HUES6 (cell line): ENCODE results near the gene GNLY.
A peak's percentile ranks its signal among the peaks of the same experiment; 100 is the strongest.

Experiments used
- H3K27ac ChIP-seq: 2 replicates; pipeline ENCODE4 v1.7.0; 2013; ENCODE audit warnings: low read depth, mild to moderate bottlenecking, low read length, inconsistent platforms
- H3K27me3 ChIP-seq: 2 replicates; pipeline ENCODE4 v1.6.1; 2013; ENCODE audit warnings: low read length; ENCODE audit not compliant: control insufficient read depth, insufficient read depth
- H3K36me3 ChIP-seq: 2 replicates; pipeline ENCODE4 v1.6.1; 2013; ENCODE audit warnings: low read length; ENCODE audit not compliant: control insufficient read depth, insufficient read depth
- H3K4me1 ChIP-seq: 2 replicates; pipeline ENCODE4 v1.6.1; 2013; ENCODE audit warnings: low read length; ENCODE audit not compliant: control insufficient read depth, insufficient read depth
- H3K4me3 ChIP-seq: 2 replicates; pipeline ENCODE4 v1.5.1; 2013; ENCODE audit warnings: low read depth, low read length
- H3K9ac ChIP-seq: one replicate; pipeline ENCODE4 v1.6.1; 2013; ENCODE audit warnings: mild to moderate bottlenecking, low read length
- H3K9me3 ChIP-seq: 2 replicates; pipeline ENCODE4 v1.6.1; 2013; ENCODE audit warnings: low read depth, low read length; ENCODE audit not compliant: control insufficient read depth, insufficient read depth

The GNLY gene

GRCh38 chr2:85690932-85691331 is 3.2 kb upstream of the GNLY start:
- Histone ChIP-seq H3K27ac (no peak overlapping the region), H3K4me3 (no peak overlapping the region), H3K36me3 (no peaks in the 10 kb centered on the region), H3K27me3 (no peaks in the 10 kb centered on the region), H3K9me3 (no peaks in the 10 kb centered on the region), H3K4me1 (peaks cover 4% of the 10 kb centered on the region; the same call in 1 of the 2 replicates), H3K9ac (no peak overlapping the region)

GRCh38 chr2:85692039-85692645 is 2.0 kb upstream of the GNLY start:
- Histone ChIP-seq H3K4me1 (peaks cover 4% of the 10 kb centered on the region; the same call in 1 of the 2 replicates), H3K27me3 (no peaks in the 10 kb centered on the region), H3K36me3 (no peaks in the 10 kb centered on the region), H3K4me3 (no peak overlapping the region), H3K27ac (no peak overlapping the region), H3K9ac (no peak overlapping the region), H3K9me3 (no peaks in the 10 kb centered on the region)

DNA sequence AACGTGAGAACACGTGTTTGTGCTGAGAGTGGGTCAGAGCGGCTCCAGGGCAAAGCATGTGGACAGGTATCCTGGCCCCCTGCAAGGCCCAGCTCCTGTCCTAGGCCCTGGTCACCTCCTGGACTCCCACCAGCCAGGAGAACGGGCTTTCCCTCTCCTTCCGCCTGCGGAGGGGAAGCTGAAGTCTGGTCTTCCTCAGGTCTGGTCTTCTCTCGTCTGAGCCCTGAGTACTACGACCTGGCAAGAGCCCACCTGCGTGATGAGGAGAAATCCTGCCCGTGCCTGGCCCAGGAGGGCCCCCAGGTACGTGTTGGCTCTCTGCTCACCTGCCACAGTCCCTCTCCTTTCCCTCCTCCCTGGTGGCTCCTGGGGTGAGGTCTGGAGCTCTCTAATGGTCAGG is 963 bp downstream of the GNLY start:
- H3K27ac ChIP-seq = no peak overlapping the region
- H3K36me3 ChIP-seq = no peaks in the 10 kb centered on the region
- no peaks in the 10 kb centered on the region for H3K9me3 ChIP-seq
- H3K9ac ChIP-seq = no peak overlapping the region
- peaks cover 8% of the 10 kb centered on the region; the same call in 1 of the 2 replicates for H3K4me1 ChIP-seq
- no peaks in the 10 kb centered on the region for H3K27me3 ChIP-seq
- H3K4me3 ChIP-seq = no peak overlapping the region

DNA sequence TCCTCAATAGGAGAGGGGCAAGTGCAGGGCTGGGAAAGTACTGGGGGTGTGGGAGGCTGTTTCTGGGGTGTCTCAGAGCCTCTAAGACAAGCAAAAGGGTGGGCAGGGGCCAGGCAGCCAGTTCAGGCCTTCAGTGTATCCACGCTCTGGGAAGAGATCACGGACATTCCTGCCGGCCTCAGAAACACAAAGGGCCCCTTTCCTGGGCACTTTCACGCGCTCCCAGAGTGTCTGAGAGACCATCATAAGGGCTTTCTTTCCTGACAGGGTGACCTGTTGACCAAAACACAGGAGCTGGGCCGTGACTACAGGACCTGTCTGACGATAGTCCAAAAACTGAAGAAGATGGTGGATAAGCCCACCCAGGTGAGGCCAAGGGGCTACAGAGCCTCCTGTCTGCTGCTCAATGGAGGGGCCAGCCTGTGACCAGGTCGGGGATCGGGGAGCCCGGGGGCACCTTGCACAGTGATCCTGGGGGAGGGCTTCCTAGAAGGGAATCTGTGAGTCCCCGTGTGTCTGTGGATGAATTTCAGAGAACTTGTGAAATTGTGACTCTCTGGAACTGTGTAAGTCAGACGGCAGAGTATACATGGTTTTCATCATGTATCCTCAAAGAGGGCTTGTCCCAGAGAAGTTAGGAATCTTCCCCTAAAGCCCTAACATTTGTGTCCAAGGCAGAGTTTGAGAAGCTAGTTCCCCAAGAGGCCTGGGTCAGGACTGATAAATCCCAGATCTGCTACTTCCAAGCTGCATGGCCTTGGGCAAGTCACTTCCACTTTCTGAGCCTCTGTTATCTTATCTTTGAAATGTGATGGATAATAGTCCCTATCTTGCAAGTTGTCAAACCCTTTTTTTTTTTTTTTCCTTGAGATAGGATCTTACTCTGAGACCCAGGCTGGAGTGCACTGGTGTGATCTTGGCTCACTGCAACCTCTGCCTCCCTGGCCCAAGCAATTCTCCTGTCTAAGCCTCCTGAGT is 1.8 kb downstream of the GNLY start:
- no peaks in the 10 kb centered on the region for H3K9me3 ChIP-seq
- no peak overlapping the region for H3K4me3 ChIP-seq
- H3K4me1 ChIP-seq = peaks cover 10% of the 10 kb centered on the region
- H3K27me3 ChIP-seq = no peaks in the 10 kb centered on the region
- H3K9ac ChIP-seq = no peak overlapping the region
- no peak overlapping the region for H3K27ac ChIP-seq
- no peaks in the 10 kb centered on the region for H3K36me3 ChIP-seq

DNA sequence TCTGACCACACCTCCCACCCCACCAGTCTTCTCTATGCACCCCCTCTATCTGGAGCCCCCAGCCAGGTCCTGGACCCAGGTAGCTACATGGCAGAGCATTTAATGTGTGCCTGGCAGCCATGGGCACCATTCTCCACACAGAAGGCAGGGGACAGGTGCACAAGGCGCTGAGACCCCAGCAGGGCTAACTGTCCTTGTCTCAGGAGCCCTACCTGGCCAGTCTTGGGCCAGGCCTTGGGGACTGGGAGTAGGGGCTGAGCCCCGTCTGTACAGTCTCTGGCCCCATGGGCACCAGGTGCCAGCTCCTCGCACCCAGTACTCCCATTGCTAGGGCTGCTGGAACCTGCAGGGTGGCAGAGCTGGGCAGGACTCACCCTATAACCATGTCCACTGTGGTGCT is 2.9 kb downstream of the GNLY start:
- Histone ChIP-seq H3K27ac (no peak overlapping the region), H3K9ac (no peak overlapping the region), H3K36me3 (no peaks in the 10 kb centered on the region), H3K4me1 (peaks cover 19% of the 10 kb centered on the region), H3K27me3 (no peaks in the 10 kb centered on the region), H3K4me3 (no peak overlapping the region), H3K9me3 (no peaks in the 10 kb centered on the region)

DNA sequence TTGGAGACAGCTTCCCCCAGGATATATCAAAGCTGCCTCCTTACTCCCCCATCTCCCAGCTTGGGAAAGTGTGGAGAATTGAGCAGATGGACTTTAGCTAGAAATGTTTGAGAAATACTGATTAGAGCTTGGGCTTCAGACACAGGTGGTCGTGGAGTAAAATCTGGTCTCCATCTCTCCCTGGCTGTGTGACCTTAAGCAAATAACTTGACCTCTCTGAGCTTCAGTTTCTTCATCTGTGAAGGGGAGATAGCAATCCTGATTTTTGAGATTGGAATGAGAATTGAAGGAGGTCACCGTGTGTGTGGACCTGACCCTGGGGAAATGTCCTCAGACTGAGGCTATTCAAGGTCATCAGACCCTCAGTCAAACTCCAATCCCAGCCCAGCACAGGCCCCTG is 3.6 kb downstream of the GNLY start:
- Histone ChIP-seq H3K4me3 (no peak overlapping the region), H3K27me3 (no peaks in the 10 kb centered on the region), H3K9ac (no peak overlapping the region), H3K4me1 (peaks cover 26% of the 10 kb centered on the region), H3K36me3 (no peaks in the 10 kb centered on the region), H3K27ac (no peak overlapping the region), H3K9me3 (no peaks in the 10 kb centered on the region)

DNA sequence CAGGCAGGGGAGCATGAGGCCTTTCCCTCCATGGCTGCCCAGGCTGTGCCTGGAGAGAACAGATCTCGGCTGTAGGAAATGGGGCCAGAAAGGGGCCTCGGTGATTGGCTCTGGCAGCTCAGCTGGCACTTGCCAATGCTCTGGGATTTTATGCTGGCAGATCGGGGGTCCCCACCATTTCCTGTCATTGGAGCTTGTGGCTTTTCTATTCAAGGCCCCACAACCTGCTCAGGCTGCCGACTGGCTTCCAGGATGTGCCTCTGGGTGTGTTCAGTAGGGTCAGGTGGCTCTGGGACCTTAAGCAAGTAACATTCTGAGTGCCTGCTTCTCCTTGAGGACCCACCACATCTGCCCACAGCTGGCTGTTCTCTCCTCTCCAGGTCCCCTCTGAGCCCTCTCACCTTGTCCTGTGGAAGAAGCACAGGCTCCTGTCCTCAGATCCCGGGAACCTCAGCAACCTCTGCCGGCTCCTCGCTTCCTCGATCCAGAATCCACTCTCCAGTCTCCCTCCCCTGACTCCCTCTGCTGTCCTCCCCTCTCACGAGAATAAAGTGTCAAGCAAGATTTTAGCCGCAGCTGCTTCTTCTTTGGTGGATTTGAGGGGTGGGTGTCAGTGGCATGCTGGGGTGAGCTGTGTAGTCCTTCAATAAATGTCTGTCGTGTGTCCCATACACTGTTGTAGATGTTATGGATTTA is 4.2 kb downstream of the GNLY start:
- no peak overlapping the region for H3K4me3 ChIP-seq
- H3K27me3 ChIP-seq = no peaks in the 10 kb centered on the region
- peaks cover 28% of the 10 kb centered on the region for H3K4me1 ChIP-seq
- no peaks in the 10 kb centered on the region for H3K36me3 ChIP-seq
- no peak overlapping the region for H3K9ac ChIP-seq
- H3K9me3 ChIP-seq = no peaks in the 10 kb centered on the region
- no peak overlapping the region for H3K27ac ChIP-seq

- H3K9ac ChIP-seq = no peak overlapping the region
- H3K4me3 ChIP-seq = no peak overlapping the region
- H3K9me3 ChIP-seq = no peaks in the 10 kb centered on the region
- H3K4me1 ChIP-seq = peaks cover 28% of the 10 kb centered on the region
- H3K27ac ChIP-seq = no peak overlapping the region
- H3K36me3 ChIP-seq = no peaks in the 10 kb centered on the region
- no peaks in the 10 kb centered on the region for H3K27me3 ChIP-seq
These were observed 4.7 kb downstream of the GNLY start for GRCh38 chr2:85698880-85699254.

- Histone ChIP-seq H3K27ac (no peak overlapping the region), H3K4me1 (peaks cover 28% of the 10 kb centered on the region), H3K36me3 (no peaks in the 10 kb centered on the region), H3K4me3 (no peak overlapping the region), H3K9ac (no peak overlapping the region), H3K27me3 (no peaks in the 10 kb centered on the region), H3K9me3 (no peaks in the 10 kb centered on the region)
These were observed 5.2 kb downstream of the GNLY start for GRCh38 chr2:85699325-85699724.

DNA sequence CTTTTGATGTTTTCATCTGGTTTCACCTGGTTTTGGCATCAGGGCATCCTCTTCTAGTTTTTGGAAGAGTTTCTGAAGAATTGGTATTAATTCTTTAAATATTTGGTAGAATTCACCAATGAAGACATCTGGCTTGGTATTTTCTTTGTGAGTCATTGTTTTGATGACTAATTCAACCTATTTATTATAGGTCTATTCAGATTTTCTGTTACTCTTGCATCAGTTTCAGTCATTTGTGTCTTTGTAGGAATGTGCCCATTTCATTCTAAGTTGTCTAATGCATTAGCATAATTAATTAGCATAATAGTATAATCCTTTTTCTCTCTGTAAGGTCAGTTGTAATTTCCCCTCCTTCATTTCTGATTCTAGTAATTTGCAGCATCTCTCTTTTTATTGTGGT is 8.0 kb downstream of the GNLY start:
- Histone ChIP-seq H3K27ac (peak overlapping the region; percentile 86), H3K36me3 (no peaks in the 10 kb centered on the region), H3K9me3 (no peaks in the 10 kb centered on the region), H3K9ac (no peak overlapping the region), H3K4me1 (peaks cover 36% of the 10 kb centered on the region), H3K4me3 (no peak overlapping the region), H3K27me3 (no peaks in the 10 kb centered on the region)

GRCh38 chr2:85702800-85703199 is 8.6 kb downstream of the GNLY start:
- no peak overlapping the region for H3K9ac ChIP-seq
- peak overlapping the region; percentile 74 for H3K27ac ChIP-seq
- H3K4me3 ChIP-seq = no peak overlapping the region
- H3K27me3 ChIP-seq = 0 out of 2 replicates have a peak, but pooled peaks cover 4% of the 10 kb centered on the region
- H3K9me3 ChIP-seq = no peaks in the 10 kb centered on the region
- H3K36me3 ChIP-seq = no peaks in the 10 kb centered on the region
- peaks cover 36% of the 10 kb centered on the region for H3K4me1 ChIP-seq
